Right renal cortex interstitium (tissue), 3 donors: Measurements from ENCODE around the gene EXO1. TPM values are rescaled to one million over a fixed set of nuclear protein-coding genes. Genes with fewer than 3 reads are reported as not detected.
A peak's percentile ranks its signal among the peaks of the same experiment; 100 is the strongest.

Source experiments
- DNase-seq, 3 donors: peaks; one replicate each; pipeline ENCODE4 v3.0.0-alpha.2; 2013; ENCODE audit warnings: low read depth in 3 of 3, low spot score in 2 of 3
- polyA plus RNA-seq, 3 donors: library from polyadenylated mRNA; unstranded; fragments of 120-200 nt; gene quantifications; one replicate each; pipeline ENCODE4 v1.2.1, GENCODE V29; 2013; ENCODE audit not compliant: insufficient read length in 3 of 3

The EXO1 gene
- polyA plus RNA-seq, 3 donors = 10.0 to 14.6 (median 13.0) TPM

DNA sequence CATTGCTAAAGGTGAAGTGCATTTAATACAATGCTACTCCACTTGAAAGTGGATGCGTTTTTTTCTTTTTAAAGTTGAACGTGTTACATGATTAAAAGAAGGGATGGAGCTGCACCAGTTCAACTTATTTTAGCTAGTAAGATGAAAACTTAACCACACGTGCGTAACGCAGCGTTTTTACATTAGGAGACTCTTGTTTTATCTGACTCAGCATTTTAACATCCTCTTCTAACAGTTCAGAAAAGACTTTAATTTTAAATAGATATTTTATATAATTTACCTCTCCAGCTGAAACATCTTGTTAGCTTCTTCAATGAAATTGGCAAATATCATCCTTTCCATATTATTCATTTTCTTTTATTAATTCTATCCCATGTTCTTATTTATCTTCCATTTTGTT, 33.4 kb downstream of the EXO1 start:
- DNase-seq = no peak

DNA sequence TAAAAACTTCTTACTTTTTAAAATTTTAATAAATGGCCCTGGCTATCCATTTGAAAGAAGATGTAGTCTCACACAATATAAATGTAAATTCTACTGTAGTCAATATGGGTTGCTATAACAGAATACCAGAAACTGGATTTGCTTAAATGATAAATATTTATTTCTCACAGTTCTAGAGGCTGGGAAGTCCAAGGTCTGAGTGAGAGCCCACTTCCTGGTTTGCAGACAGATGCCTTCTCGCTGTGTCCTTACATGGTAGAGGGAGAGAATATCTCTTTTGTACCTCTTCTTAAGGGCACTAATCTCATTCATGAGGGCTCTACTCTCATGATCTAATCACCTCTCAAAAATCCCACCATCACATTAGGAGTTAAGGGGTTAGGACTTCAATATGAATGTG, 35.2 kb downstream of the EXO1 start:
- DNase-seq = no peak

DNA sequence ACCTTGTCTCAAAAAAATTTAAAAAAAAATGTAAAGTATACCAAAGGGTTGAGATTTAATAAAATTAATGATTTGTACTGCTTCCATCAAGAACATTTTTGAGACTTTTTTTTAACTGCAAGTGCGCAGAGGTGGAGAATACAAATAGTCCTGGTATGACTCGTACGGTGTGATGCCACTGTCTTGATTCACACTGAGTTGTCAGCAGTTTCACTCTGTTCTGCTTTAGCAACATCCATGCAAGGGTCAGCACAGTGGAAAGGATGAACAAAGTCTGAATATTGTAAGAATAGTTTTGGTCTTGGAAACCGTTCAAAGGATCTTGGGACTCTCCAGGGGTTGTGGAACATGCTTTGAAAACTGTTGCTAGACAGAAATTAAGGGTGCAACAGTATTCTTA, 40.2 kb downstream of the EXO1 start:
- DNase-seq = no peak

DNA sequence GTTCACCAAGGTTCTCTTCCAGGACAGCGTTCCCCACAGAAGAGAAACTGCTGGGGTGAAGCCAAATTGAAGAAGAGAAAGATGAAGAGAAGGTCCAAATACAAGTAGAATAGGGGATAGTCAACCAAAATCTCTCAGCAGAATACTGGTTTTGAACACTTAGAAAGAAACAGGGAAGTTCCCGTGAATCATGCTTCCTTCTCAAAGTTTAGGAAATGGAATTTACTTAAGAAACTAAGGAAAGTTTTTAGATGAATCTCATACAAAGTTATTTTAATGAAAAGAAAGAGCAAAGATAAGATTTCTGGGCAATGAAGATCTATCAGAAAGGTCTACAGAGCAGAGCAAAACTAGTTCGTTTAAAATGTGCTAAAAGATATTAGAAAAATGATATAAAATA, 43.3 kb downstream of the EXO1 start:
- no peak for DNase-seq

DNA sequence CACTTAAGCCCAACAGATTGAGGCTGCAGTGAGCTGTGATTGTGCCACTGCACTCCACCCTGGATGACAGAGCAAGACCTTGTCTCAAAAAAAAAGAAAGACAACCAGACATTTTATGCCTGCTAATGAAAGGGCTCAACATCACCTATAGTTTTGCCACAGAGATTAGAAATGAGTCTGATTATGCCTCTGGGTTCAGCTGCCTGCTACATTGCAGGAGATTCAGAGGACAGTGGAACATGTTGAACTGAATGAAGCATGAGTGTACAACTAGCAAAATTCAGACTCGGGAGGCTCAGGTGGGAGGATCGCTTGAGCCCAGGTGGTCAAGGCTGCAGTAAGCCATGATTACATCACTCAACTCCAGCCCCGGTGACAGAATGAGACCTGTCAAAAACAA, 46.0 kb downstream of the EXO1 start:
- DNase-seq = no peak

DNA sequence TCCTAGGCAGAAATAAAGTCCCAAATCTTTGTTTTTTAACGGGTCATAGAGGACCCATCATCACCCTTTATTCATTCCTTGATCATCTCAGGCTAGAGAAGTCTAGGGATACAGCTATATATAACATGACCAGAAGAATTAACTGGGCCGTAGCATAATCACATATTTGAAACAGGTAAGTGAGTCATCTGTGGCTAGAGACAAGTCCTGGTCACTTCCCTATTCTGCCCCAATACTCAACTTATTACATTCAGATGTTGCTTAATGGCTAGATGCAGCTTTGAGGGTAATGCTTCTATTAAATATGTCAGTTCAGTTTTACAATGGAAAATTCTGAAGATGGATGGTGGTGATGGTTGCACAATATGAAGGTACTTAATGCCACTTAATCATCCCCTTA, 47.0 kb downstream of the EXO1 start:
- DNase-seq = no peak

DNA sequence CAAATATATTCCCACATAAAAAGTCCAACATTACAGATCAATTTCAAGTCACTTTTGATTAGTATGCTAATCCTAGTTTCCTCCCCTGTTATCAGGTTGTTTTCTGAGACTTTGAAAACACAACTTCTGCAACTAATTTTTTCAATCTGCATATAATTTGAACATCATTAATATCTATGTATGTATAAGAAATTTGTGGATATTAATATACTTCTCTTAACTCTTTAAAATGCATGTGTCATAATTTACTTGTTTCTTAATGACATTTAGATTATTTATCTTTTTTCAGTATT, 48.6 kb downstream of the EXO1 start:
- DNase-seq = no peak

DNA sequence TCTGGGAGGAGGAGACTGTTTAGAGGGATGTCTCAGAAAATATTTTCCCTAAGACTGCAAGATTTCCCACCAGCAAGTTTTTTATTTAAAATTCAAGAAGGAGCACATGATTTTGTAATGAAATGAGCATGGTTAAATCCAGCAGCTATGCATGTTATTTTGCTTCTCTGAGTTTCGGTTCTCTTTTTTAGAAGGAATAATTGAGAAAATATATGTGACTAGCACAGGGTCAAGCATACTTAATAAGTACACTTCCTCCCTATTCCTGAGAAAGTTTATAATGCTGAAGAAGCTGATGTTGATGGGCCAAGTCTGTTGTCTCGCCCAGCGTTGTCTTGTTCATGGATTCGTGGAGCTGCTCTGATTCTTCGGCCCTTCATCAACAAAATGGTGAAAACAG, 51.2 kb downstream of the EXO1 start:
- DNase-seq = no peak

DNA sequence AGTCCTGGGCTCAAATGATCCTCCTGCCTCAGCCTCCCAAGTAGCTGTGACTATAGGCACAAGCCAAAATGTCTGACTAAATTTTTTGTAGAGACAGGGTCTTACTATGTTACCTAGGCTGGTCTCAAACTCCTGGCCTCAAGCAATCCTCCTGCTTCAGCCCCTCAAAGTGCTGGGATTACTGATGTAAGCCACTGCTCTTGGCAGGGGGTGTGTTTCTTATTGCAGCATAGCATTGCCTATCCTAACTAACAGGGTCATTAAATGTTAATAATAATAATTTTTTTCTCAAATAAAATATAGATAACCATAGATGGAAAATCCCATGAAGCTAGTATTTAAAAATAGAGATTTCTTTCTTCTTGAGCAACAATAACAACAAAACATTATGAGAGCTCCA, 52.4 kb downstream of the EXO1 start:
- DNase-seq = no peak

DNA sequence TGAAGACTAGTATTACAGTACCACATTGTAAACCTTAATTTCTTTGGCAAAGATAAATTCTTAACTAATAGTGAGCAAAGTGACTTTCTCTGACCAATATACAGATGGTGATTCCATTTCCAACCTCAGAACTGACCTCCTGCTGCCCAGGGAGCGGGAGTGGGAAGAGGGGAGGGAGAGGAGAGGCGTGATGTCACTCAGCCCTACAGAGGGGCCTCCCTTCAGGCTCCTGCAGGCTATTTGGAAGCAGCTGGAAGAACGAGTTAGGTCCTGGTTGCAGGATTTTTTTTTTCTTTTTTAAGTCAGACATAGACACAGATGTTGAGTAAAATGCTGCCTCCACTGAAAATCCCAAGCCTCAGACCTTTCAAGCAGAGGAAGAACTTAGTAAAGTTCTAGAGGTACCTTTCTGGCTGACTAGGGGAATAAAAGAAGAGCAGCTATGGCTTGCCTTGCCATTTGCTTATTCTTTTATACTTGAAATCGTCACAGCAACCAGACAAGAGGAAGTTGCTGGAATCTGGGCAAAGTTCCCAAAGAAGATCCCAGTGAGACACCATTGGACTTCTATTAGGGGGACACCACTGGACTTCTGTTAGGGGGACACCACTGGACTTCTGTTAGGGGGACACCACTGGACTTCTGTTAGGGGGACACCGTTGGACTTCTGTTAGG, 54.5 kb downstream of the EXO1 start:
- peak in 1 of 3 donors; percentile 4 for DNase-seq

DNA sequence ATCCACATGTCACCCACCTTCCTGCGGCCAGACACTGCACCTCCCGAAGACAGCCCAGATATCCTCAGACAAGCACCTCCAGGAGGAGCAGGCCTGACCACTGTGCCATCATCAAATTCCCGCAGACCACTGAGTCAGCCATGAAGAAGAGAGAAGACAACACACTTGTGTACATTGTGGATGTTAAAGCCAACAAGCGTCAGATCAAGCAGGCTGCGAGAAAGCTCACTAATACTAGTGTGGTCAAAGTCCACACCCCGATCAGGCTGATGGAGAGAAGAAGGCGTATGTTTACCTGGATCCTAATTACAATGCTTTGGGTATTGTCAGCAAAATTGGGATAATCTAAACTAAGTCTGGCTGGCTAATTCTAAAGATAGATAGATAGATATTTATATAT, 68.2 kb downstream of the EXO1 start:
- DNase-seq = no peak

DNA sequence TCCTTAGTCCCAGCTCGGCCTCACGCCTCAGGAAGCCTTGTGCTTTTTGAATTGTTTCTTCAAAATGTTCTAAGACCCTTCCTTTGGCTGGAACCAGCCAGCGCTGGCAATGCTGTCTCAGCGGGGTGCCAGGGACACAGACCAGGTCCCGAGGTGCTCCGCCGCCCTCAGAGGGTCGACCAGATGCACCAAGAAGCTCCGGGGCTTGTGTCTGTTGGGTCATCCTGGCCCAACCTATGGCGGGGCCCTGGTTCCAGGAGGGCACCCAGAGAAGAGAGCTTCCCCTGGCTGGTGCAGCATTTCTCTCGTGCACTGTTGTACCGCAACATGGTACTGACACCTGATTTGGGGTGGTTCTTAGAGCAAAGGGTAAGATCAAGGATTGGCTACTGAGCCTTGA, 69.5 kb downstream of the EXO1 start:
- no peak for DNase-seq

DNA sequence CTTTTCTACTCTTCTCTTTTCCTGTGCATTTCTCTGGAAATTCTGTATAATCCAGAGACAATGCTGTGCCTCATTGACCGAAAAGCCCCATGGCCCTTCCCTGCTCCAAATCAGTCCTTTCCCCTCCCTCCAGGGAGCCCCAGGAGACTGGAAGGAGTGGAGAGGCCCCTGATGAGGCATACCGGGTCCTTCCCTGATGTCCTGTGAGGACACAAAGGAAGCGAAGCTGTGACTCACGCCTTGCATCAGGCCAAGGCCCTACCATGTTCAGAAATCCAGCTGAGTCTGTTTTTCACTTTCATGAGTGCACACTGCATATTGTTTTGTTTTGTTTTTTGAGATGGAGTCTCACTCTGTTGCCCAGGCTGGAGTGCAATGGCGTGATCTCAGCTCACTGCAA, 70.9 kb downstream of the EXO1 start:
- DNase-seq = no peak

DNA sequence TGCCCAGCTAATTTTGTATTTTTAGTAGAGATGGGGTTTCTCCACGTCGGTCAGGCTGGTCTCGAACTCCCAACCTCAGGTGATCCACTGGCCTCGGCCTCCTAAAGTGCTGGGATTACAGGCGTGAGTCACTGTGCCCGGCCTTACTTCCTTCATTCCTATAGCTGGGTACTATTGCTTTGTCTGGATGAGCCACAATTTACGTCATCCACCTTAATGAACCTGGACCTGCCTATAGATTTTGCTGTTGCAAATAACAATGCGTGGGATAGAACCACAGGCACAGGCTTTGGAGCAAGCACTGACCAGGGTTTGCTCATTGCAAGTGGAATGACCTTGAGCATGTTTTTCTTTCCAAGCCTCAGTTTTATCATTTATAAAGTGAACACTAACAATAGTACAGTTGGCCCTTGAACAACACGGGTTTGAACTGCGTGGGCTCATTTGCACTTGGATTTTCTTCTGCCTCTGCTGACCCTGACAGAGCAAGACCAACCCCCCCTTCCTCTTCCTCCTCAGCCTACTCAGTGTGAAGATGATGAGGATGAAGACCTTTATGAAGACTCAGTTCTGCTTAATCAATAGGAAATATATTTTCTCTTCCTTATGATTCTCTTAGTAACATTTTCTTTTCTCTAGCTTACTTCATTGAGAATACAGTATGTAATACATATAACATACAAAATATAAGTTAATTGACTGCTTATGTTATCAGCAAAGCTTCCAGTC, 76.2 kb downstream of the EXO1 start:
- DNase-seq = no peak

DNA sequence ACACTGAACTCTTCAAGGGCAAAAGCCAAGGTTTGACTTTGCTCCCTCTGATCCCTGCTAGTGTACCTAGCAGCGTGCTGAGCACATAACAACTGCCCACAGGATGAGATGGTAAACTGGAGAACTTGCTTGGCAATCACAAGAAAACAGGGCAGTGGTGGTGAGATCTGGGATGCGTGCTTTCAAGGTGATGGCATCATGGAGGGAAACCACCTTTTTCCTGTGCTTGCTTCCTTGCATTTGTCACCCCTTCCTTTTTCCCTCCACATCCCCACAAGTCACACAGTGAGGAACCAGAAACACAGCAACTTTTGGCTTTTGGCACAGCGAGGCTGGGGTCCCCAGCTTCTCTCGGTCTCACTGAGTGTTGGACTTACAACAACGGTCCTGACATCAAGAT, 78.1 kb downstream of the EXO1 start:
- no peak for DNase-seq

DNA sequence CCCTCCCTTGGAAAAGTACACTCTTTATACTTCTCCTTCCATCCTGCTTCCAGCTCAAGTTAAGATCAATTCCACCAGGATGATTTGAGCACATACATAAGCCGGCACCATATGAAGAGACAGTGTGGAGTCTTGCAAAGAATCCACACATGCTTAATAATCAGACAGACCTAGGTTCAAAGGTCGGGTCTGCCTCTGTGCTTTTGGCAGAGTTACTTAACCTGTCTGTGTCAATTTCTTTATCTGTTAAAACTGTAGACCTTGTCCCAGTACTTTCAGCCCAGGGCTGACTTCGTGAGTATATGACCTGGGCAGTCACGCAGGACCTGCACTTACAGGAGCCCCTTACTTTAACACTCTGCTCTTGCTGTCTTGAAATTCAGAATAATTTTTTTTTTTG, 79.3 kb downstream of the EXO1 start:
- DNase-seq = no peak

DNA sequence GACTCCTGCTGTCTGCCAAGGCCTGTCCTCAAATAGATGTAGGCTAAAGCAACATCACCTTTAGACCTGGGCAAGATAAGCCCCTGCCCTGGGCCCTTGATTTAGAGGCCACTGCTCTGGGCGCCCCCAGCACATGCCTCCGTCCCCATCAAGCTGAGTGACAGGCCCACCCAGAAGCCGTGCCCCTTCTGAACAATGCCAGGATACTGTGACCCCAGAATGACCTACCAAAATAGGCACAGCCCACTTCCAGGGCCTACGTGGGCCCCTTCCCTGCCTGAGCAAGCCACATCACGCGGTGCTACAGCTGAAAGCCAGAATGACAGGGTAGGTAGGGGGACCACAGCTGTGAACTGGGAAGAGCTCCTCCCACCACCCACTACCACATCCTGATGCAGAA, 84.8 kb downstream of the EXO1 start:
- DNase-seq = no peak

DNA sequence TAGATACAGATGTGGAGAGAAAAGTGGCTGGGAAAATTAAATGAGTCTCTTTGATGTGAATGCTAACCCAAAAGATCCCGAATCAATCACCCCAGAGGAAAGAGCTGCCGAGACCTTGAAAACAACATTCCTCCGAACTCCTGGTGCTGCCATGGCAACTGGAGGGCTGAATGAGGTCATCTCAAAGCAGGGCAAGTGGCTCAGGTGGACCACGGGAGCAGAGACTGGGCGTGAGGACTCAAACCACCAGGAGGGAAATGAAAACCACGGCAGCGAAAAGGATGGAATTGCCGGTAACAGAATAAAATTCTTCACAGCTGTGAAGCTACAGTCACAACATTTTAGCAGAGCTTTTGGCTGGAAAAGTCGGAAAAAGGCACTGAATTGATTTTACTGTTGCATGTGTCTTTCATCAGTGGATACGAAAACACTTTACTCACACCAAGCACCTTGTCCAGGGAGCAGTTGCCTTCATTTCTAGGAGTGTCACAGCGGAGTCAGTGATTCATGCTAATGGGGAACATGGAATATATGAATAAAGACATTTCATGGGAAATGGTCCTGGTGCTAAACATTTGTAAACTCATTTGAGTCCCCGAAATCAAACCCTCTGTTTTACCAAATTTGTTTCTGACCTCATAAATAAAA, 86.3 kb downstream of the EXO1 start:
- DNase-seq = peak; percentile 16 to 39 (median 29)

DNA sequence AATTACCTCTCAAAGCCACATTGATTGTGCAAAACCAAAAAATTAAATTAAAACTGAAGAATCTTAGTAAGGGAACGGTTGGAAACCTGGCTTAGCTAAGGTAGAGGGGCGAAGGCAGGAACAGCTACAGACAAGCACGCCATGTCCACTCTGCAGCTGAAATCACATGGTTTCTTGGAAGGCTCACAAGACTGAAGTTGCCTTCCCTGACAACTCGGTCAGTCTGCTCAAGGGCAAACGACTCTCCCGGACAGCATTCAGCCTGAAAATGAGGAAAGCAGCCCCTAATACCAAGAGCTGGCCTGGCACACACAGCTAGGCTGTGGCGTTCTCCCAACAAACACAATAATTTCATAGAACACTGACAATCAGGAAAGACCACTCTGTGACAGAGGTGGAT, 86.9 kb downstream of the EXO1 start:
- no peak for DNase-seq
